ENCODE data around the gene RIPOR2. TPM values are rescaled to one million over a fixed set of nuclear protein-coding genes. Genes with fewer than 3 reads are reported as not detected.

The RIPOR2 gene
- total RNA-seq, 1 donor from 2014 or later, result 1.1 TPM

- H3K9me3 Mint-ChIP-seq (ENCODE audit: unreplicated experiment), result no peaks in the 10 kb centered on the region
- H3K27me3 Mint-ChIP-seq (ENCODE audit: unreplicated experiment), result no peaks in the 10 kb centered on the region
- TF ChIP-seq CTCF (IDR thresholded peaks at IDR 0.05; ENCODE audit: unreplicated experiment), result no peak
- no peak for DNase-seq (ENCODE audit: low spot score)
- peaks cover 2% of the 10 kb centered on the region for H3K4me1 Mint-ChIP-seq (ENCODE audit: unreplicated experiment)
- no peak overlapping the region for H3K27ac Mint-ChIP-seq (ENCODE audit: unreplicated experiment)
- no peak overlapping the region for H3K4me3 Mint-ChIP-seq (ENCODE audit: unreplicated experiment)
- no peaks in the 10 kb centered on the region for H3K36me3 Mint-ChIP-seq (ENCODE audit: low read depth, unreplicated experiment)
These were observed 35.3 kb upstream of the RIPOR2 start for GRCh38 chr6:24971067-24971466.

GRCh38 chr6:24969343-24969860, 33.6 kb upstream of the RIPOR2 start:
- H3K4me1 Mint-ChIP-seq (ENCODE audit: unreplicated experiment), result peaks cover 2% of the 10 kb centered on the region
- no peaks in the 10 kb centered on the region for H3K36me3 Mint-ChIP-seq (ENCODE audit: low read depth, unreplicated experiment)
- H3K27ac Mint-ChIP-seq (ENCODE audit: unreplicated experiment), result no peak overlapping the region
- DNase-seq (ENCODE audit: low spot score), result no peak
- no peaks in the 10 kb centered on the region for H3K9me3 Mint-ChIP-seq (ENCODE audit: unreplicated experiment)
- H3K27me3 Mint-ChIP-seq (ENCODE audit: unreplicated experiment), result no peaks in the 10 kb centered on the region
- no peak overlapping the region for H3K4me3 Mint-ChIP-seq (ENCODE audit: unreplicated experiment)
- TF ChIP-seq CTCF (IDR thresholded peaks at IDR 0.05; ENCODE audit: unreplicated experiment), result no peak

DNA sequence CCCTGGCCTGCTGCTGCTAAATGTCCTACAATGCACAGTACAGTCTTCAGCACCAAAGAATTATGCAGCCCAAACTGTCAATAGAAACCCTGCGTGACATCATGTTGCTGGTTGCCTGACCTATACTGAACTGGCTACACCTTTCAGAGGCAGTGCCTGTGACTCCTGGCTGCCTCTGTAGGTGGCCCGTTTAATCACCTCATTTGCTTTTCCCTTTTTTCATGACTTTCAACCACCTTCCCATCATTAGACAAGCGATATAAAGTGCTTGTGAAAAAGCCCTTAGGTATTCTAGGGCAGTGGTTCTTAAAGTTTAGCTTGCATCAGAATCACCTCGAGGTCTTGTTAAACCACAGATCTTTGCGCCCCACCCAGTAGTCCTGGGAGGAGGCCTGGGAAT, 33.0 kb upstream of the RIPOR2 start:
- H3K9me3 Mint-ChIP-seq (ENCODE audit: unreplicated experiment), result no peaks in the 10 kb centered on the region
- H3K27ac Mint-ChIP-seq (ENCODE audit: unreplicated experiment), result no peak overlapping the region
- H3K4me1 Mint-ChIP-seq (ENCODE audit: unreplicated experiment), result peaks cover 2% of the 10 kb centered on the region
- no peaks in the 10 kb centered on the region for H3K36me3 Mint-ChIP-seq (ENCODE audit: low read depth, unreplicated experiment)
- no peaks in the 10 kb centered on the region for H3K27me3 Mint-ChIP-seq (ENCODE audit: unreplicated experiment)
- TF ChIP-seq CTCF (IDR thresholded peaks at IDR 0.05; ENCODE audit: unreplicated experiment), result no peak
- DNase-seq (ENCODE audit: low spot score), result no peak
- no peak overlapping the region for H3K4me3 Mint-ChIP-seq (ENCODE audit: unreplicated experiment)

- H3K27ac Mint-ChIP-seq (ENCODE audit: unreplicated experiment), result no peak overlapping the region
These were observed 31.5 kb upstream of the RIPOR2 start for GRCh38 chr6:24967211-24967610.

GRCh38 chr6:24966381-24966780, 30.6 kb upstream of the RIPOR2 start:
- no peak overlapping the region for H3K27ac Mint-ChIP-seq (ENCODE audit: unreplicated experiment)
- H3K4me3 Mint-ChIP-seq (ENCODE audit: unreplicated experiment), result no peak overlapping the region
- no peaks in the 10 kb centered on the region for H3K36me3 Mint-ChIP-seq (ENCODE audit: low read depth, unreplicated experiment)
- no peak for TF ChIP-seq CTCF (IDR thresholded peaks at IDR 0.05; ENCODE audit: unreplicated experiment)
- no peak for DNase-seq (ENCODE audit: low spot score)
- H3K27me3 Mint-ChIP-seq (ENCODE audit: unreplicated experiment), result no peaks in the 10 kb centered on the region
- H3K4me1 Mint-ChIP-seq (ENCODE audit: unreplicated experiment), result peaks cover 2% of the 10 kb centered on the region
- H3K9me3 Mint-ChIP-seq (ENCODE audit: unreplicated experiment), result no peaks in the 10 kb centered on the region

More at GRCh38 chr6:24967211-24967610, 31.5 kb upstream of the RIPOR2 start:
- Mint-ChIP-seq H3K9me3 (ENCODE audit: unreplicated experiment) (no peaks in the 10 kb centered on the region), H3K4me1 (ENCODE audit: unreplicated experiment) (peaks cover 2% of the 10 kb centered on the region), H3K27me3 (ENCODE audit: unreplicated experiment) (no peaks in the 10 kb centered on the region), H3K36me3 (ENCODE audit: low read depth, unreplicated experiment) (no peaks in the 10 kb centered on the region), H3K4me3 (ENCODE audit: unreplicated experiment) (no peak overlapping the region)
- DNase-seq (ENCODE audit: low spot score), result no peak
- TF ChIP-seq CTCF (IDR thresholded peaks at IDR 0.05; ENCODE audit: unreplicated experiment), result no peak
